IMR-90 (cell line): Measurements from ENCODE around the gene CCDC116. TPM values are rescaled to one million over a fixed set of nuclear protein-coding genes. Genes with fewer than 3 reads are reported as not detected.

Experiments
- ATAC-seq: fragments of 200-7000 bp; cut with Tn5 transposase; 2 replicates; pipeline ENCODE4 v1.9.1; 2020; ENCODE audit warnings: low read depth, mild to moderate bottlenecking, moderate library complexity
- BruUV-seq: library from RNA; stranded (reverse); fragments of 400-500 nt; replicated peaks from 2 replicates; lab custom pipeline; 2021; lab: Mats Ljungman, UMichigan
- CTCF ChIA-PET: fragments of 300-600 bp; formaldehyde crosslinking; extraction: SDS; loops from one replicate; lab custom pipeline; 2021; ENCODE audit warnings: antibody characterized with exemption; lab: Yijun Ruan, JAX
- POLR2A ChIA-PET: fragments of 300-600 bp; sonication (Branson Sonifier 250); formaldehyde crosslinking; loops from one replicate; lab custom pipeline; 2022; ENCODE audit warnings: antibody characterized with exemption; ENCODE audit not compliant: unreplicated experiment; lab: Charles Lee
- DNase-seq: peaks from one replicate; pipeline ENCODE4 v3.0.0; 2013
- H2AFZ ChIP-seq: replicated peaks from 2 replicates; pipeline ENCODE3; 2013; ENCODE audit warnings: low read length, mild to moderate bottlenecking; ENCODE audit not compliant: poor library complexity
- H2AK5ac ChIP-seq: 2 replicates; pipeline ENCODE4 v1.6.1; 2013; ENCODE audit warnings: low read depth, low read length, inconsistent platforms
- H2AK9ac ChIP-seq: replicated peaks from 2 replicates; pipeline ENCODE3; 2013; ENCODE audit warnings: mild to moderate bottlenecking, low read depth, low read length, moderate library complexity; ENCODE audit not compliant: poor library complexity
- H2BK120ac ChIP-seq: 2 replicates; pipeline ENCODE4 v1.6.1; 2013; ENCODE audit warnings: low read depth, low read length, inconsistent platforms
- H2BK15ac ChIP-seq: 3 replicates; pipeline ENCODE4 v1.6.1; 2013; ENCODE audit warnings: low read depth, low read length, inconsistent platforms
- H2BK20ac ChIP-seq: 2 replicates; pipeline ENCODE4 v1.6.1; 2013; ENCODE audit warnings: low read depth, mild to moderate bottlenecking, inconsistent platforms, low read length, moderate library complexity
- H2BK5ac ChIP-seq: 2 replicates; pipeline ENCODE4 v1.6.1; 2013; ENCODE audit warnings: mild to moderate bottlenecking, low read depth, low read length, inconsistent platforms; ENCODE audit not compliant: poor library complexity, severe bottlenecking
- H3K14ac ChIP-seq: replicated peaks from 2 replicates; pipeline ENCODE4 v1.6.1; 2013; ENCODE audit warnings: low read depth, low read length, inconsistent platforms
- H3K18ac ChIP-seq: 2 replicates; pipeline ENCODE4 v1.6.1; 2013; ENCODE audit warnings: low read depth, low read length, control low read depth
- H3K23ac ChIP-seq: 2 replicates; pipeline ENCODE4 v1.6.1; 2013; ENCODE audit warnings: low read depth, low read length, inconsistent platforms
- H3K27ac ChIP-seq: 2 replicates; pipeline ENCODE4 v1.5.1; 2013; ENCODE audit warnings: mild to moderate bottlenecking, control low read depth, low read length; ENCODE audit not compliant: insufficient read depth
- H3K27me3 ChIP-seq: 2 replicates; pipeline ENCODE4 v1.6.1; 2013; ENCODE audit warnings: low read length; ENCODE audit not compliant: control insufficient read depth, insufficient read depth
- H3K36me3 ChIP-seq: 2 replicates; pipeline ENCODE4 v1.6.1; 2013; ENCODE audit warnings: low read length, mixed read lengths; ENCODE audit not compliant: control insufficient read depth, insufficient read depth
- H3K4ac ChIP-seq: 2 replicates; pipeline ENCODE4 v1.6.1; 2013; ENCODE audit warnings: low read depth, low read length, inconsistent platforms
- H3K4me1 ChIP-seq: 2 replicates; pipeline ENCODE4 v1.6.1; 2013; ENCODE audit warnings: low read length, mixed read lengths; ENCODE audit not compliant: control insufficient read depth, insufficient read depth
- H3K4me2 ChIP-seq: 2 replicates; pipeline ENCODE4 v1.6.1; 2013; ENCODE audit warnings: low read depth, mild to moderate bottlenecking, control low read depth, low read length, moderate library complexity
- H3K4me3 ChIP-seq: 2 replicates; pipeline ENCODE4 v1.5.1; 2013; ENCODE audit warnings: low read depth, mild to moderate bottlenecking, control low read depth, low read length, moderate library complexity; ENCODE audit not compliant: insufficient read depth
- H3K56ac ChIP-seq: 2 replicates; pipeline ENCODE4 v1.6.1; 2013; ENCODE audit warnings: low read length, inconsistent platforms; ENCODE audit not compliant: insufficient read depth; ENCODE audit errors: extremely low read depth
- H3K79me1 ChIP-seq, 2 experiments: 2 replicates each; pipeline ENCODE4 v1.6.1; 2013; ENCODE audit warnings: low read length in 2 of 2, inconsistent platforms in 1 of 2, low read depth in 1 of 2
- H3K9ac ChIP-seq: 2 replicates; pipeline ENCODE4 v1.6.1; 2013; ENCODE audit warnings: low read depth, low read length, control low read depth
- H3K9me1 ChIP-seq: 2 replicates; pipeline ENCODE4 v1.6.1; 2013; ENCODE audit warnings: low read length, inconsistent platforms; ENCODE audit not compliant: insufficient read depth
- H3K9me3 ChIP-seq: 2 replicates; pipeline ENCODE4 v1.6.1; 2013; ENCODE audit warnings: low read length; ENCODE audit not compliant: control insufficient read depth, insufficient read depth
- H4K20me1 ChIP-seq: 2 replicates; pipeline ENCODE4 v1.6.1; 2013; ENCODE audit warnings: low read length, inconsistent platforms; ENCODE audit not compliant: insufficient read depth
- H4K5ac ChIP-seq: 2 replicates; pipeline ENCODE4 v1.6.1; 2013; ENCODE audit warnings: mild to moderate bottlenecking, low read depth, low read length, control low read depth
- H4K8ac ChIP-seq, 2 experiments: 2 replicates each; pipeline ENCODE4 v1.6.1; 2013; ENCODE audit warnings: low read depth in 2 of 2, low read length in 2 of 2, control low read depth in 1 of 2, inconsistent platforms in 1 of 2
- H4K91ac ChIP-seq: 2 replicates; pipeline ENCODE4 v1.6.1; 2013; ENCODE audit warnings: low read depth, low read length, inconsistent platforms; ENCODE audit not compliant: insufficient read depth
- BHLHE40 ChIP-seq: fragments of 150-350 bp; IDR thresholded peaks from 2 replicates; pipeline ENCODE4 v1.6.1; 2016; ENCODE audit warnings: mild to moderate bottlenecking, low read depth, low read length
- NFE2L2 ChIP-seq: fragments of 150-350 bp; IDR thresholded peaks from 2 replicates; pipeline ENCODE4 v1.6.1; 2016; ENCODE audit warnings: low read depth, mild to moderate bottlenecking, low read length
- WGBS, 2 experiments: methylation state at CpG; one replicate each; pipeline versions ENCODE4 v1.1.5 to v1.1.7; 2013; ENCODE audit warnings: missing lambda C conversion rate in 2 of 2; ENCODE audit not compliant: insufficient read length in 1 of 2; ENCODE audit errors: extremely low coverage in 2 of 2; 5-methylcytosine and 5-hydroxymethylcytosine counted together
- dilution Hi-C: fragments of 300-500 bp; cut with HindIII; formaldehyde crosslinking; loops from one replicate; pipeline ENCODE4 v1.14.3; 2018; ENCODE audit warnings: low sequenced_read_pairs; ENCODE audit not compliant: unreplicated experiment
- in situ Hi-C: fragments of 300-500 bp; cut with MboI; formaldehyde crosslinking; loops from 3 replicates; pipeline ENCODE4 v1.14.3; 2019; ENCODE audit warnings: low sequenced_read_pairs, inconsistent platforms, mixed read lengths
- intact Hi-C: fragments of 100-400 bp; cut with micrococcal nuclease; formaldehyde crosslinking; loops from 2 replicates; pipeline ENCODE4 v1.10.0; 2022
- polyA plus RNA-seq, 3 experiments: library from polyadenylated mRNA; depleted of rRNA; stranded (reverse); fragments of >200 nt; gene quantifications; 2 replicates each; pipeline ENCODE4 v1.2.3, GENCODE V29; 2012; ENCODE audit warnings: low replicate concordance in 1 of 3
- total RNA-seq: library from RNA; depleted of rRNA; stranded (reverse); fragments of >200 nt; gene quantifications from 2 replicates; pipeline ENCODE4 v1.2.3, GENCODE V29; 2012
- TF ChIP-seq, protein P1 (sequence below): fragments of 150-350 bp; IDR thresholded peaks from 2 replicates; pipeline ENCODE4 v1.6.1; 2017; ENCODE audit warnings: mild to moderate bottlenecking, antibody characterized with exemption, low read length, low read depth
- TF ChIP-seq, protein P2 (sequence below): fragments of 150-350 bp; IDR thresholded peaks from 2 replicates; pipeline ENCODE4 v1.6.1; 2016; ENCODE audit warnings: low read depth, mild to moderate bottlenecking, low read length, moderate library complexity, borderline replicate concordance

Gene CCDC116
- total and polyA plus RNA-seq, 2 of the 4 experiments (the other 2 are of a cell fraction), result under 0.01 to 0.27 TPM

DNA sequence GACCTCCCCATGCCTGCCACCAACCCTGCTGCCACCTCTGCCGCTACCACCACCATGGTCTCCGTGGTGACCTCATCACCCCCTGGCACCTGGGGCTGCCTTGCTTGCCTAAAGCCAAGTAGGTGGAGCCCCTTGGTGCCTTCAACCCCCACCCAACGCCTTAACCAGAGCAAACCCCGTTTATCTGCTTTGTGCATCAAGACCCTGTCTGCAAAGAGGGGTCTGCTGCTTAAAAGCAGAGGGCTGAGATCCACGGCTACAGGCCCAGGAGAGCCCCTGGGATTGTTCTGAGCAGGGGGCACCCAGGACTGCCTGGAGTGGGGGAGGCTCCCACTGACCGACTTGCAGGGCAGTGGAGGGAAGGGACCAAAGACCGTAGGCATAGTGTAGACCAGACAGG is 28.3 kb downstream of the CCDC116 start:
- H2AK9ac ChIP-seq, result no peak overlapping the region
- H2AFZ ChIP-seq, result no peak overlapping the region
- no peak overlapping the region for H3K14ac ChIP-seq
- POLR2A ChIA-PET, result no interaction called here
- H3K18ac ChIP-seq, result no peak overlapping the region
- CTCF ChIA-PET, result no interaction called here
- no peak for DNase-seq
- intact Hi-C loops, result no loop called here
- no peak overlapping the region for H3K4me2 ChIP-seq
- WGBS, 2 experiments, result 87% methylated on average over 3 of the region's 7 CpGs; no CpG with 5 or more reads in 1 of the 2 experiments
- no peak overlapping the region for H3K4me3 ChIP-seq
- H2AK5ac ChIP-seq, result no peak overlapping the region
- no peak overlapping the region for H3K9ac ChIP-seq
- H2BK5ac ChIP-seq, result no peak overlapping the region
- H3K27me3 ChIP-seq, result peaks cover 4% of the 10 kb centered on the region; the same call in 1 of the 2 replicates
- H4K20me1 ChIP-seq, result no peaks in the 10 kb centered on the region; the same call in 1 of the 2 replicates
- no peak overlapping the region for H2BK15ac ChIP-seq
- H3K9me3 ChIP-seq, result no peaks in the 10 kb centered on the region
- dilution Hi-C loops, result no loop called here
- H3K79me1 ChIP-seq, result peaks cover 0 to 3% of the 10 kb centered on the region in 2 experiments; a peak in 1 of 4 replicates
- H3K27ac ChIP-seq, result no peak overlapping the region
- H3K56ac ChIP-seq, result no peak overlapping the region
- no peak overlapping the region for H3K23ac ChIP-seq
- H2BK120ac ChIP-seq, result no peak overlapping the region
- in situ Hi-C loops, result no loop called here
- no peak overlapping the region for H4K91ac ChIP-seq
- no peak for TF ChIP-seq NFE2L2
- TF ChIP-seq, protein P1, sequence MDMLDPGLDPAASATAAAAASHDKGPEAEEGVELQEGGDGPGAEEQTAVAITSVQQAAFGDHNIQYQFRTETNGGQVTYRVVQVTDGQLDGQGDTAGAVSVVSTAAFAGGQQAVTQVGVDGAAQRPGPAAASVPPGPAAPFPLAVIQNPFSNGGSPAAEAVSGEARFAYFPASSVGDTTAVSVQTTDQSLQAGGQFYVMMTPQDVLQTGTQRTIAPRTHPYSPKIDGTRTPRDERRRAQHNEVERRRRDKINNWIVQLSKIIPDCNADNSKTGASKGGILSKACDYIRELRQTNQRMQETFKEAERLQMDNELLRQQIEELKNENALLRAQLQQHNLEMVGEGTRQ, result no peak
- TF ChIP-seq BHLHE40, result no peak
- TF ChIP-seq, protein P2, sequence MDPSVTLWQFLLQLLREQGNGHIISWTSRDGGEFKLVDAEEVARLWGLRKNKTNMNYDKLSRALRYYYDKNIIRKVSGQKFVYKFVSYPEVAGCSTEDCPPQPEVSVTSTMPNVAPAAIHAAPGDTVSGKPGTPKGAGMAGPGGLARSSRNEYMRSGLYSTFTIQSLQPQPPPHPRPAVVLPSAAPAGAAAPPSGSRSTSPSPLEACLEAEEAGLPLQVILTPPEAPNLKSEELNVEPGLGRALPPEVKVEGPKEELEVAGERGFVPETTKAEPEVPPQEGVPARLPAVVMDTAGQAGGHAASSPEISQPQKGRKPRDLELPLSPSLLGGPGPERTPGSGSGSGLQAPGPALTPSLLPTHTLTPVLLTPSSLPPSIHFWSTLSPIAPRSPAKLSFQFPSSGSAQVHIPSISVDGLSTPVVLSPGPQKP, result no peak
- BruUV-seq, result no TSS peak
- peaks cover 6% of the 10 kb centered on the region for H3K9me1 ChIP-seq
- no peak overlapping the region for H4K5ac ChIP-seq
- no peak overlapping the region for H3K4ac ChIP-seq
- ATAC-seq, result no peak
- H2BK20ac ChIP-seq, result no peak overlapping the region
- no peak overlapping the region for H4K8ac ChIP-seq
- H3K4me1 ChIP-seq, result no peaks in the 10 kb centered on the region; the same call in 1 of the 2 replicates
- no peaks in the 10 kb centered on the region for H3K36me3 ChIP-seq
